Activated T-helper 1 cell treated with anti-CD3 and anti-CD28 coated beads, Interleukin-12 subunit alpha, Interleukin-12 subunit beta, Interleukin-2, Interleukin-4 antibody, amounts not matched to agents 30 ng/mL and 10 ng/mL and 1 ng/mL, durations not matched to agents 14 hours and 24 hours and 36 hours (primary cell): Measurements from ENCODE around the gene FDXR. TPM values are rescaled to one million over a fixed set of nuclear protein-coding genes. Genes with fewer than 3 reads are reported as not detected.
"Not testable (repeated sequence)": the region's sequence is repeated elsewhere in the genome, so short reads cannot be mapped to it uniquely, and the experiment has no call there.

Experiments used
- DNase-seq: peaks from one replicate; pipeline ENCODE4 v3.0.0; 2021; ENCODE audit warnings: low spot score
- H3K27ac Mint-ChIP-seq: one replicate; pipeline ENCODE4 v1.8.0; 2021; ENCODE audit warnings: mild to moderate bottlenecking, mixed read lengths
- H3K27me3 Mint-ChIP-seq: one replicate; pipeline ENCODE4 v1.8.0; 2022; ENCODE audit warnings: mild to moderate bottlenecking, moderate library complexity, mixed read lengths; ENCODE audit not compliant: insufficient read depth
- H3K36me3 Mint-ChIP-seq: one replicate; pipeline ENCODE4 v1.8.0; 2021; ENCODE audit warnings: low read depth, mixed read lengths
- H3K4me1 Mint-ChIP-seq: one replicate; pipeline ENCODE4 v1.8.0; 2021; ENCODE audit warnings: low read depth, mixed read lengths
- H3K4me3 Mint-ChIP-seq: one replicate; pipeline ENCODE4 v1.8.0; 2021; ENCODE audit warnings: mild to moderate bottlenecking, moderate library complexity, mixed read lengths
- H3K9me3 Mint-ChIP-seq: one replicate; pipeline ENCODE4 v1.8.0; 2021; ENCODE audit warnings: mixed read lengths
- intact Hi-C: fragments of 100-400 bp; cut with micrococcal nuclease; formaldehyde crosslinking; loops from one replicate; pipeline ENCODE4 v1.15.1; 2024
- total RNA-seq: library from RNA; stranded (reverse); gene quantifications from 2 replicates; pipeline ENCODE4 v1.2.3, GENCODE V29; 2022

FDXR gene
- 20.1 and 21.5 TPM in 2 replicates for total RNA-seq

DNA sequence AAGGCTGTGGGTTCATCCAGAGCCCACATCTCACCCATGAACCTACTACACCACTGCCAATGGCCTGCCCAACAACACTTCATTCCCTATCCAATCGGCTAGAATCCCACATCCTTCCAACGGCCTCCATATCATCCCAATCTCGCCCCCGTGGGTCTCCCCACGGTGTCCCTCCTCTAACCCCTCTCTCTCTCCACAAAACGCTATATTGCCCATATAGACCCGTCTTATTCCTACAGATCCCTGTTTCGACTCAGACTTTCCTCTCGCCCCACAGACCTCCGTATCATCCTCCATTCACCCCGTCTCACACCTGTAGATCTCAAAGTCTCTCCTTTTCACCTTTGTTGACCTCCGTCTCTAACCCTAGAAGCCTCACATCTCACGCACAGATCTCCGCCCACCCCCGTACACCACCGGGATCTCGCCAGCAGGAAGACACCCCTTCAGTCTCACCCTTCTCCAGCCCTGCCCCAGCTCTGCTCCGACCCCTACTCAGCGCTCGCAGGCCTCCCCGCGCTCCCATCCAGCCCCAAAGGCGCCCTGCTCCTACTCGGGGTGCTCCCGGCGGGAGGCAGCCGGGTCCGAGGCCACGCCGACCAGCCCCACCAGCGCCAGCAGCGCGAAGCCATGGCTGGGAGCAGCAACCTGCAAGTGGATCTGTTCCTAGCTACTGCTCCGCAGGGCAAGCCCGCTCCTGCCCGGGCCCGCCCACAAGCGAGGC, at the start of gene FDXR:
FDXR (minus strand) TSS at position 682 of the 724 bp plus-strand sequence; CDS start at position 632, 50 bp downstream.
- no peaks in the 10 kb centered on the region for H3K9me3 Mint-ChIP-seq
- peak within 1 kb of the TSS; percentile 87 for H3K27ac Mint-ChIP-seq
- no peak for DNase-seq
- intact Hi-C loops, result loop anchor here (1.0 to 10.0 kb wide), 9 partner anchors 20 to 417 kb away; partner anchors contain the start of genes ATP5PD, CDR2L, GGA3 and KCTD2
- peaks cover 31% of the 10 kb centered on the region for H3K4me1 Mint-ChIP-seq
- H3K4me3 Mint-ChIP-seq, result peak within 1 kb of the TSS; percentile 89
- H3K27me3 Mint-ChIP-seq, result peaks cover 5% of the 10 kb centered on the region
- peaks cover 12% of the 10 kb centered on the region for H3K36me3 Mint-ChIP-seq

DNA sequence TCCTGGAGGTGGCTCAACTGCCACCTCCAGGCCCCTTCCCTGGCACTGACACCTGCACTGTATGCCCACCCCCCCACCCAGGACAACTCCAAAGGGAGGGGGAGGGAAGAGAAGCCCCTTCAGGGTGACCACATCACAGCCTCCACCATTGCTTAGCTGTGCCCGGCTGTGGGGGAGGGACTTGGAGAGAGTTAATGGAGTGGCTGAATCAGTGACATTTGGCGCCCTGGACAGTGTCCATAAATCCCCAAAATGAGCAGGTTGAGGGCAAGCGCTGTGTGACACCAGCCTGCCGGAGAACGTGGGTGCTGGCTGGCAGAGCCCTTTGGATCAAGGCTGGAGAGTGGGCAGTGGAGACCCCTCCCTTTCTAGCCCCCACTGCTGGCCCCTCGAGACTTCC, 49.4 kb upstream of the FDXR start:
- Mint-ChIP-seq H3K36me3 (no peaks in the 10 kb centered on the region), H3K4me1 (no peaks in the 10 kb centered on the region), H3K27ac (no peak overlapping the region), H3K4me3 (no peak overlapping the region), H3K27me3 (peaks cover 47% of the 10 kb centered on the region), H3K9me3 (no peaks in the 10 kb centered on the region)
- DNase-seq, result no peak
- intact Hi-C loops, result no loop called here

DNA sequence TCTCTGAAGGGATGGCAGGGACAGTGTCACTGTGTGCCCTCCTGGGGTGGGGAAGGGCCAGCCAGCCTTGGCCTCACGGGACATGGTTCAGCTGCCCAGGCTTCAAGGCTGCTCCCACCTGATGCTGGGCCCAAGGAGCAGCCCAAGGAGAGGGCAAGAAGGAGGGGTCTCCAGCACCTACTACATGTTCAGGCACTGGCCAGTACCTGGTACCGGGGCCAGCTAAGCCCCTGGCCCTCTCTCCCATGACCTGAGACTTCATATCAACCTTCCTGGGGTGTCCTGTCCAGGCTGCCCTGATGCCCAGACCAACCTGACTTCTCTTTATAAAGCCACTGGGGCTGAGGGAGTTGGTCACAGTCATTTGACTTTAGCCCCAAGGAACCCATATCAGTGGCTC, 49.0 kb upstream of the FDXR start:
- intact Hi-C loops, result no loop called here
- no peaks in the 10 kb centered on the region for H3K9me3 Mint-ChIP-seq
- no peaks in the 10 kb centered on the region for H3K4me1 Mint-ChIP-seq
- no peak overlapping the region for H3K27ac Mint-ChIP-seq
- H3K27me3 Mint-ChIP-seq, result peaks cover 44% of the 10 kb centered on the region
- no peaks in the 10 kb centered on the region for H3K36me3 Mint-ChIP-seq
- no peak for DNase-seq
- no peak overlapping the region for H3K4me3 Mint-ChIP-seq

- intact Hi-C loops, result no loop called here
- no peaks in the 10 kb centered on the region for H3K36me3 Mint-ChIP-seq
- H3K4me1 Mint-ChIP-seq, result no peaks in the 10 kb centered on the region
- no peak overlapping the region for H3K4me3 Mint-ChIP-seq
- no peak overlapping the region for H3K27ac Mint-ChIP-seq
- no peak for DNase-seq
- peaks cover 39% of the 10 kb centered on the region for H3K27me3 Mint-ChIP-seq
- no peaks in the 10 kb centered on the region for H3K9me3 Mint-ChIP-seq
Observed at GRCh38 chr17:74921026-74921681, 48.4 kb upstream of the FDXR start.

GRCh38 chr17:74920642-74921025, 47.8 kb upstream of the FDXR start:
- Mint-ChIP-seq H3K9me3 (no peaks in the 10 kb centered on the region), H3K4me3 (no peak overlapping the region), H3K4me1 (no peaks in the 10 kb centered on the region), H3K36me3 (no peaks in the 10 kb centered on the region), H3K27ac (no peak overlapping the region), H3K27me3 (peaks cover 33% of the 10 kb centered on the region)
- intact Hi-C loops, result no loop called here
- no peak for DNase-seq

- no peaks in the 10 kb centered on the region for H3K36me3 Mint-ChIP-seq
- H3K9me3 Mint-ChIP-seq, result no peaks in the 10 kb centered on the region
- no peak for DNase-seq
- no peak overlapping the region for H3K27ac Mint-ChIP-seq
- peaks cover 30% of the 10 kb centered on the region for H3K27me3 Mint-ChIP-seq
- H3K4me3 Mint-ChIP-seq, result no peak overlapping the region
- H3K4me1 Mint-ChIP-seq, result no peaks in the 10 kb centered on the region
- intact Hi-C loops, result no loop called here
Observed at GRCh38 chr17:74920306-74920620, 47.5 kb upstream of the FDXR start.

DNA sequence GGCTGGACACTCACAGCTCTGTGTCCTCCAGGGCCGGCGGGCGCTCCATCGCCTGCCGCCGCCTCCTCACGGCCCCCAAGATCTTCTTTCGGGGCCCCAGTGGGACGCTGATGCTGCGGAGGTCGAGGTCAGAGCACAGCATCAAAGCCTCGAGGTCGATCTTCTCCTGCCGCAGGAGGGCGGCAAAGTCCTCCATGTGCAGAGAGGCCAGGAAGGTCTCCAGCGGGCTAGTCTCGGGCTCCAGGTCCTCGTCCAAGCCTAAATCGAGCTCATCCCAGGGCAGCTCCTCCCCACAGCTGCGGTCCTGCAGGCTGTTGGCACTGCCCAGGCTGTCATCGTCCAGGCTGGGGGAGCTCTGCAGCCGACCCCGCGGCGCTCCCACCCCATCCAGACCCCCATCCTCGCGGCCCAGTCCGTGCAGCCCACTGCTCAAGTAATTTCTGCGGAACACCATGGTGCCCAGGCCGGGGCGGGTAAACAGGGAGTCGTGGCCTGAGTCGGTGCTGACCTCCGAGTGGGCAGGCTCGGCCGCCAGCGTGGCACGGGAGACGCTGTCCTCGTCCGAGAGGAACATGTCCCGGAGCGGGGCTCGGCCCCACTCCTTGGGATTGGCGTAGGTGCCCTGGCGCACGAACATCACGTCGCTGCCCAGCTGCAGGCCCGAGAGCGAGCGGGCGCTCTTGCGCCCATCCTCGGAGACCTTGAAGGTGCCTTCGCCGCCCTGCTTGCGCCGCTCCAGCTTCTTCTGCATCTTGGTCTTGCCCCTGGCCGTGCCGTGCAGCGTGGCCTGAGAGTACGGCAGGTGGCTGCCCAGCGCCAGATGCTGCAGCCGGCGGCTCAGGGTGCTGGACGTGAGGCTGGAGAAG, 46.9 kb upstream of the FDXR start:
- no peak for DNase-seq
- H3K27me3 Mint-ChIP-seq, result peaks cover 24% of the 10 kb centered on the region
- intact Hi-C loops, result no loop called here
- H3K9me3 Mint-ChIP-seq, result no peaks in the 10 kb centered on the region
- H3K27ac Mint-ChIP-seq, result no peak overlapping the region
- no peak overlapping the region for H3K4me3 Mint-ChIP-seq
- H3K36me3 Mint-ChIP-seq, result no peaks in the 10 kb centered on the region
- no peaks in the 10 kb centered on the region for H3K4me1 Mint-ChIP-seq

DNA sequence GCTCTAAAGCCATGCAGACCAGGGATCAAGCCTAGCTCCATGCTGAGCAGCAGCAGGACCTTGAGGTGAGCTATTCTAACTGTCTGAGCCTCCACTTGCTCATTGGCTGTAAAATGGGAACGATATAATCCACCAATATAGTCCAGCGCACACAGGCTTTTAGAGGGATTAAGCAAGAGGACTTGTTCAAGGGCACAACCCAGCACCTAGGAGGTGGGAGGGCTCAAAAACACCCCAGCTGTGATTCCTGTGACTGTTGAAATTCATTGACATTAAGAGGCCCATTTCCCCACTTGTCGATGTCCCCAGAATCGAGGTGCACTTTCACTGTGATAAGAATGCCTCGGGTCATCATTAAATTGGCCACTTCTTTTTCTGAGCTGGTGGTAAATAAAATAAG, 46.1 kb upstream of the FDXR start:
- peaks cover 22% of the 10 kb centered on the region for H3K27me3 Mint-ChIP-seq
- H3K36me3 Mint-ChIP-seq, result no peaks in the 10 kb centered on the region
- H3K9me3 Mint-ChIP-seq, result no peaks in the 10 kb centered on the region
- H3K4me3 Mint-ChIP-seq, result no peak overlapping the region
- no peaks in the 10 kb centered on the region for H3K4me1 Mint-ChIP-seq
- DNase-seq, result no peak
- intact Hi-C loops, result no loop called here
- no peak overlapping the region for H3K27ac Mint-ChIP-seq

DNA sequence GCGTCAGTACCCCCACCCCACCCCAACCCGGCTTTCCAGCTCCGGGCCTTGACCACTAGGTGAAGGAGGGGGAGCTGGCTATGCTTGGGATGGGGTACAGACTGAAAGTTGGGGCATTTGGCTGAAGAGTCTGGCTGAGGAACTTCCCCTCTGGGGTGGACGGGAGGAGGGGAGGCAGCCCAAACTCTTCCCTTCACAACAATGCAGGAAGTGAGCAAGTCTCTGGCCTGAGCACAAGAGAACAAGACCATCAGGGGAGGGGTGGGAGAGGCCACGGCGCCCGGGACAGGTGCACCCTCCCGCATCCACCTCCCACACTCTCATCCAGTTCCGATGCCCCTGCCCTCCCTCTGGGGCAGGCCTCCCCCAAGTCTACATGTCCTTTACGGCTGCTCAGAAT, 44.6 kb upstream of the FDXR start:
- no peaks in the 10 kb centered on the region for H3K36me3 Mint-ChIP-seq

DNA sequence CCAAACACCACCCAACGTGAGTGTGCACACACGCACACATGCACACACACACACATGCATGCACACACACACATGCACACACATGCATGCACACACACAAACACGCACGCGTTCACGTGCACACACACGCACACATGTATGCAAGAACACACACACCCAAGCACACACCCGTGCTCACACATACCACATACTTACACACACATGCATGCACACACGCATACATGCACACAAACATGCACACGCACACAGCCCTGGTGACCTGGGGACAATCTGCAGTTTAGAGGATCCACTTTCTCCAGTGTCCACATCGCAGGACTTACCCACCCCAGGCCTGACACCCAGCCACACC, 44.0 kb upstream of the FDXR start:
- DNase-seq, result no peak
- H3K4me3 Mint-ChIP-seq, result no peak overlapping the region
- H3K36me3 Mint-ChIP-seq, result no peaks in the 10 kb centered on the region
- H3K27me3 Mint-ChIP-seq, result peaks cover 17% of the 10 kb centered on the region
- intact Hi-C loops, result no loop called here
- H3K9me3 Mint-ChIP-seq, result no peaks in the 10 kb centered on the region
- H3K4me1 Mint-ChIP-seq, result no peaks in the 10 kb centered on the region
- no peak overlapping the region for H3K27ac Mint-ChIP-seq

More for the DNA sequence above, 44.6 kb upstream of the FDXR start:
- peaks cover 21% of the 10 kb centered on the region for H3K27me3 Mint-ChIP-seq
- no peaks in the 10 kb centered on the region for H3K4me1 Mint-ChIP-seq
- intact Hi-C loops, result no loop called here
- no peak overlapping the region for H3K4me3 Mint-ChIP-seq
- H3K27ac Mint-ChIP-seq, result no peak overlapping the region
- H3K9me3 Mint-ChIP-seq, result no peaks in the 10 kb centered on the region
- no peak for DNase-seq

DNA sequence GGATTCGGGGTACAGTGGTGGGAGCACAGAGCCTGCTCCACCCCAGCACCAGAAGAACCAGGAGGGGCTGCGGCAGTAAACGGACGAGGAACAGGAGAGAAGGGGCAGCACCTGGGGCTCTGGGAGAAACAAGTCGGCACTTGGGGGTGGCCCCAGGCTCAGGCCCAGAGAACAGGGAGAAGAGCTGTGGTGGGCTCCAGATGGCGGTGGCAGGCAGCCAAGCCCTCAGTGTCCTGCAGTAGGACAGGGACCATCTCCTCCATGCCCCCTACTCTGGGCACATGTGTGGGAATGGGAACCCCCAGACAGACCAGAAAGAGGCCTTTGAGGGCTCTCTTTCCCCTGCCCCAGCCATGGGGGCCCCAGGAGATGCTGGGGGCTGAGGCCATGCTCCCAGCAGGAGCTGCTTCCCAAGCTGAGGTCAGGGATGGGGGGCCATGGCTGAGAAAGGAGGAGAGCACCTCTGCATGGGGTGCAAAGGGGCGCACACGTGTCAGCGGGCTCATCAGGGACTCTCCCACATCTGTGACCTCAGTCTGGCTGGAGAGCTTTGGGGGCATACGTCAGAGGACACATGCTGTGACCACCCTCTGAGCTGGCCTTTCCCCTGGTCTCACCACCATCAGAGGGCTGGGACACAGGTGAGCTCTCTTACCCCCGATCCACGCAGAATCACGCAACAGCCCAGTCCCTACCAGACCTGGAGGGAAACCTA, 43.5 kb upstream of the FDXR start:
- H3K27ac Mint-ChIP-seq, result no peak overlapping the region
- H3K4me1 Mint-ChIP-seq, result no peaks in the 10 kb centered on the region
- peaks cover 12% of the 10 kb centered on the region for H3K27me3 Mint-ChIP-seq
- no peak overlapping the region for H3K4me3 Mint-ChIP-seq
- no peak for DNase-seq
- H3K36me3 Mint-ChIP-seq, result no peaks in the 10 kb centered on the region
- intact Hi-C loops, result no loop called here
- no peaks in the 10 kb centered on the region for H3K9me3 Mint-ChIP-seq

DNA sequence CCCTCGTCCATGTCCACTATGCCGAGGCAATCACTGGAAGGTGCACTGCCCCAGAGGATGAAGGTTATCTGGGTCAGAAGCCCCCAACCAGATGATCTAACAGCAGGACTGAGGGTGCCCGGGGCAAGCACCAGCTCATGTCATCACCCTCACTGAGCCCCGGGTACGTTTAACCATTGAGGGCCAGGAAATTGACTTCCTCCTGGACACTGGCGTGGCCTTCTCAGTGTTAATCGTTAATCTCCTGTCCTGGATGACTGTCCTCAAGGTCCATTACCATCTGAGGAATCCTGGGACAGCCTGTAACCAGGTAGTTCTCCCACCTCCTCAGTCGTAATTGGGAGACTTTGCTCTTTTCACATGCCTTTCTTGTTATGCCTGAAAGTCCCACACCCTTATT, 38.6 kb upstream of the FDXR start:
- H3K4me1 Mint-ChIP-seq, DNase-seq, H3K9me3 Mint-ChIP-seq, H3K36me3 Mint-ChIP-seq, H3K27ac Mint-ChIP-seq, intact Hi-C loops, H3K4me3 Mint-ChIP-seq: not testable (repeated sequence)
- peaks cover 15% of the 10 kb centered on the region for H3K27me3 Mint-ChIP-seq
